Liver (tissue), 3 donors: ENCODE data around the gene IFT81.

Experiments used
- CTCF ChIP-seq: fragments of 150-350 bp; IDR thresholded peaks from 2 replicates; pipeline ENCODE4 v1.5.1; 2017; ENCODE audit warnings: improper control_type of control experiment, low read depth, low read length; ENCODE audit not compliant: missing input control
- EGR1 ChIP-seq, 2 donors: IDR thresholded peaks; 2 replicates each; pipeline ENCODE4 v1.6.1; 2016 to 2018; ENCODE audit warnings: antibody characterized with exemption in 2 of 2, low read depth in 2 of 2
- HNF4G ChIP-seq: IDR thresholded peaks from 2 replicates; pipeline ENCODE4 v1.6.1; 2016; ENCODE audit warnings: antibody characterized with exemption
- JUND ChIP-seq, 2 donors: IDR thresholded peaks; 2 replicates each; pipeline ENCODE4 v1.6.1; 2016; ENCODE audit warnings: antibody characterized with exemption in 2 of 2
- MAX ChIP-seq: IDR thresholded peaks from 2 replicates; pipeline ENCODE4 v1.6.1; 2016; ENCODE audit warnings: antibody characterized with exemption
- RAD21 ChIP-seq, 2 donors: IDR thresholded peaks; 2 replicates each; pipeline ENCODE4 v1.6.1; 2016; ENCODE audit warnings: antibody characterized with exemption in 2 of 2, mild to moderate bottlenecking in 2 of 2
- REST ChIP-seq: IDR thresholded peaks from 2 replicates; pipeline ENCODE4 v1.6.1; 2016; ENCODE audit warnings: antibody characterized with exemption, mild to moderate bottlenecking
- RXRA ChIP-seq, 2 donors: IDR thresholded peaks; 2 replicates each; pipeline ENCODE4 v1.6.1; 2017 to 2018; ENCODE audit warnings: antibody characterized with exemption in 2 of 2, mild to moderate bottlenecking in 1 of 2
- YY1 ChIP-seq: IDR thresholded peaks from 2 replicates; pipeline ENCODE4 v1.6.1; 2016; ENCODE audit warnings: antibody characterized with exemption, mild to moderate bottlenecking
- ZBTB33 ChIP-seq: IDR thresholded peaks from 2 replicates; pipeline ENCODE4 v1.6.1; 2016; ENCODE audit warnings: antibody characterized with exemption
- donor health status: healthy.
- donor health status: healthy.

- TF ChIP-seq CTCF, result no peak
- TF ChIP-seq MAX, result no peak
- TF ChIP-seq EGR1 (IDR thresholded peaks at IDR 0.05; ENCODE audit: low read depth in 2 of 2), result no peak
- TF ChIP-seq ZBTB33, result no peak
- no peak for TF ChIP-seq RAD21 (IDR thresholded peaks at IDR 0.05)
- no peak for TF ChIP-seq JUND (IDR thresholded peaks at IDR 0.05)
- TF ChIP-seq REST, result no peak
- TF ChIP-seq YY1, result no peak
- TF ChIP-seq HNF4G, result no peak
- no peak for TF ChIP-seq RXRA (IDR thresholded peaks at IDR 0.05)
Observed at GRCh38 chr12:110228756-110229155, 104.6 kb downstream of the IFT81 start.
